K562 (cell line): ENCODE data around the gene MMP24OS.

ENCODE experiments used
- CBX1 ChIP-seq: sonication (generic); IDR thresholded peaks from 2 replicates; pipeline ENCODE4 v1.6.1; 2016; ENCODE audit warnings: antibody characterized with exemption, low read depth, mild to moderate bottlenecking
- FIP1L1 ChIP-seq: fragments of 200-400 bp; formaldehyde crosslinking; IDR thresholded peaks from 2 replicates; pipeline ENCODE4 v1.6.1; 2018; ENCODE audit warnings: mild to moderate bottlenecking, low read depth, low read length; ENCODE audit not compliant: poor library complexity, severe bottlenecking
- NR2C2 ChIP-seq, 2 experiments: fragments of 200-800 bp in 1 of 2; sonication (Bioruptor generic) in 1 of 2; sonication (generic) in 1 of 2; formaldehyde crosslinking in 1 of 2; IDR thresholded peaks; 2 replicates each; pipeline versions ENCODE4 v1.6.1 to v1.8.0; 2016 to 2022; ENCODE audit warnings: mild to moderate bottlenecking in 1 of 2, missing compliant biosample characterization in 1 of 2, missing genetic modification characterization in 1 of 2, missing genetic modification reagents in 1 of 2
- ZNF133 ChIP-seq: fragments of 250-450 bp; sonication (Bioruptor Pico); IDR thresholded peaks from 2 replicates; pipeline ENCODE4 v1.4.0; 2020; ENCODE audit warnings: mild to moderate bottlenecking
- TF ChIP-seq, protein P1 (sequence below), 2 experiments: fragments of 450-650 bp; IDR thresholded peaks; 2 replicates each; pipeline ENCODE4 v1.6.1; 2018; ENCODE audit warnings: mild to moderate bottlenecking in 2 of 2, low read depth in 1 of 2; ENCODE audit not compliant: partially characterized antibody in 2 of 2
- TF ChIP-seq, protein P2 (sequence below): fragments of 250-450 bp; sonication (Bioruptor Pico); IDR thresholded peaks from 2 replicates; pipeline ENCODE4 v1.4.0; 2020; ENCODE audit warnings: mild to moderate bottlenecking, moderate library complexity, borderline replicate concordance
- TF ChIP-seq, protein P3 (sequence below), 2 experiments: fragments of 450-650 bp in 1 of 2; sonication (generic) in 1 of 2; formaldehyde crosslinking; conservative IDR thresholded peaks; 2 replicates each; pipeline versions ENCODE4 v1.4.0 to v1.8.1; 2020 to 2022; ENCODE audit warnings: mild to moderate bottlenecking in 1 of 2, missing genetic modification reagents in 1 of 2

DNA sequence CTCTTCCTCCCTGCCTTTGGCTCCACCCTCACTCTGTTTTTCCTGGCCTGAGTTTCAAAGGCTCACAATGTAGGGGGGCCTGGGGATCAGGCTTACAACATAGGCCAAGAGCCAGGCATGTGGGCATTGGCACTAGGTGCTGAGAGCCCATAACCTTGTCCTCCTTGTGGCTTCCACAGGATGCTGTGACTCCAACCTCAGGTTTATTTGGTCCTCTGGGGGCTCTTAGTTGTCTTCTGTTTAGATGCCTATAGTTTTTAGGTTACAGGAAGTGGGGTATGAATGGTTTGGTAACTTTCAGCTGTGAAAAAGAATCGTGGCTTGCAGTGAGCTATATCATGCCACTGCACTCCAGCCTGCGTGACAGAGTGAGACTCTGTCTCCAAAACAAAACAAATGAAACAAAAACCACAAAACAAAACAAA, 25.9 kb downstream of the MMP24OS start:
- TF ChIP-seq CBX1 (no peak), ZNF133 (CRISPR knock-in tag) (no peak), NR2C2 (CRISPR knock-in tag; IDR thresholded peaks at IDR 0.05) (no peak), NR2C2 (tag; IDR thresholded peaks at IDR 0.05) (no peak), FIP1L1 (no peak)
- TF ChIP-seq, protein P1, sequence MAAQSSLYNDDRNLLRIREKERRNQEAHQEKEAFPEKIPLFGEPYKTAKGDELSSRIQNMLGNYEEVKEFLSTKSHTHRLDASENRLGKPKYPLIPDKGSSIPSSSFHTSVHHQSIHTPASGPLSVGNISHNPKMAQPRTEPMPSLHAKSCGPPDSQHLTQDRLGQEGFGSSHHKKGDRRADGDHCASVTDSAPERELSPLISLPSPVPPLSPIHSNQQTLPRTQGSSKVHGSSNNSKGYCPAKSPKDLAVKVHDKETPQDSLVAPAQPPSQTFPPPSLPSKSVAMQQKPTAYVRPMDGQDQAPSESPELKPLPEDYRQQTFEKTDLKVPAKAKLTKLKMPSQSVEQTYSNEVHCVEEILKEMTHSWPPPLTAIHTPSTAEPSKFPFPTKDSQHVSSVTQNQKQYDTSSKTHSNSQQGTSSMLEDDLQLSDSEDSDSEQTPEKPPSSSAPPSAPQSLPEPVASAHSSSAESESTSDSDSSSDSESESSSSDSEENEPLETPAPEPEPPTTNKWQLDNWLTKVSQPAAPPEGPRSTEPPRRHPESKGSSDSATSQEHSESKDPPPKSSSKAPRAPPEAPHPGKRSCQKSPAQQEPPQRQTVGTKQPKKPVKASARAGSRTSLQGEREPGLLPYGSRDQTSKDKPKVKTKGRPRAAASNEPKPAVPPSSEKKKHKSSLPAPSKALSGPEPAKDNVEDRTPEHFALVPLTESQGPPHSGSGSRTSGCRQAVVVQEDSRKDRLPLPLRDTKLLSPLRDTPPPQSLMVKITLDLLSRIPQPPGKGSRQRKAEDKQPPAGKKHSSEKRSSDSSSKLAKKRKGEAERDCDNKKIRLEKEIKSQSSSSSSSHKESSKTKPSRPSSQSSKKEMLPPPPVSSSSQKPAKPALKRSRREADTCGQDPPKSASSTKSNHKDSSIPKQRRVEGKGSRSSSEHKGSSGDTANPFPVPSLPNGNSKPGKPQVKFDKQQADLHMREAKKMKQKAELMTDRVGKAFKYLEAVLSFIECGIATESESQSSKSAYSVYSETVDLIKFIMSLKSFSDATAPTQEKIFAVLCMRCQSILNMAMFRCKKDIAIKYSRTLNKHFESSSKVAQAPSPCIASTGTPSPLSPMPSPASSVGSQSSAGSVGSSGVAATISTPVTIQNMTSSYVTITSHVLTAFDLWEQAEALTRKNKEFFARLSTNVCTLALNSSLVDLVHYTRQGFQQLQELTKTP (IDR thresholded peaks at IDR 0.05; ENCODE audit: low read depth in 1 of 2, partially characterized antibody in 2 of 2), result no peak
- TF ChIP-seq, protein P2, sequence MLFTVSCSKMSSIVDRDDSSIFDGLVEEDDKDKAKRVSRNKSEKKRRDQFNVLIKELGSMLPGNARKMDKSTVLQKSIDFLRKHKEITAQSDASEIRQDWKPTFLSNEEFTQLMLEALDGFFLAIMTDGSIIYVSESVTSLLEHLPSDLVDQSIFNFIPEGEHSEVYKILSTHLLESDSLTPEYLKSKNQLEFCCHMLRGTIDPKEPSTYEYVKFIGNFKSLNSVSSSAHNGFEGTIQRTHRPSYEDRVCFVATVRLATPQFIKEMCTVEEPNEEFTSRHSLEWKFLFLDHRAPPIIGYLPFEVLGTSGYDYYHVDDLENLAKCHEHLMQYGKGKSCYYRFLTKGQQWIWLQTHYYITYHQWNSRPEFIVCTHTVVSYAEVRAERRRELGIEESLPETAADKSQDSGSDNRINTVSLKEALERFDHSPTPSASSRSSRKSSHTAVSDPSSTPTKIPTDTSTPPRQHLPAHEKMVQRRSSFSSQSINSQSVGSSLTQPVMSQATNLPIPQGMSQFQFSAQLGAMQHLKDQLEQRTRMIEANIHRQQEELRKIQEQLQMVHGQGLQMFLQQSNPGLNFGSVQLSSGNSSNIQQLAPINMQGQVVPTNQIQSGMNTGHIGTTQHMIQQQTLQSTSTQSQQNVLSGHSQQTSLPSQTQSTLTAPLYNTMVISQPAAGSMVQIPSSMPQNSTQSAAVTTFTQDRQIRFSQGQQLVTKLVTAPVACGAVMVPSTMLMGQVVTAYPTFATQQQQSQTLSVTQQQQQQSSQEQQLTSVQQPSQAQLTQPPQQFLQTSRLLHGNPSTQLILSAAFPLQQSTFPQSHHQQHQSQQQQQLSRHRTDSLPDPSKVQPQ (CRISPR knock-in tag), result no peak
- TF ChIP-seq, protein P3, sequence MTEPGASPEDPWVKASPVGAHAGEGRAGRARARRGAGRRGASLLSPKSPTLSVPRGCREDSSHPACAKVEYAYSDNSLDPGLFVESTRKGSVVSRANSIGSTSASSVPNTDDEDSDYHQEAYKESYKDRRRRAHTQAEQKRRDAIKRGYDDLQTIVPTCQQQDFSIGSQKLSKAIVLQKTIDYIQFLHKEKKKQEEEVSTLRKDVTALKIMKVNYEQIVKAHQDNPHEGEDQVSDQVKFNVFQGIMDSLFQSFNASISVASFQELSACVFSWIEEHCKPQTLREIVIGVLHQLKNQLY (CRISPR knock-in tag; conservative IDR thresholded peaks at IDR 0.05), result no peak
